Measurements from ENCODE around the gene ZFAND6.

ZFAND6 gene

DNA sequence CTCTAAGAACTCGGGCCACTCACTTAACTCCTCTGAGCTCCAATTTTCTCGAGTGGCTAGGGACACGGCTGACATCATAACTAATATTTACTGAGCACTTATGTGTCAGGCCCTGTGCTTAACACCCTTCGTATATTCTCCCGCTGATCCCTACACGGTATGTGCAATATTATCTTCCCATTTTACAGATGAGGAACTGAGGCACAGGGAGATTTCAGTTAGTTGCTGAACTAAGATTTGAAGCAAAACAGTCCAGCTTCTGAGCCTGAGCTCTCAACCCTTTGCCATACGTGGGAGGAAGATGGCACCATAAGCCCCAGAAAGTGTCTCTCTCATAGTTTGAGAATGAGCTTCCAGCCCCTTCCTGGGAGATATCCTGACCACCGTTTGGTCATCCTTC is 112.9 kb downstream of the ZFAND6 start:
- no peak for DNase-seq

DNA sequence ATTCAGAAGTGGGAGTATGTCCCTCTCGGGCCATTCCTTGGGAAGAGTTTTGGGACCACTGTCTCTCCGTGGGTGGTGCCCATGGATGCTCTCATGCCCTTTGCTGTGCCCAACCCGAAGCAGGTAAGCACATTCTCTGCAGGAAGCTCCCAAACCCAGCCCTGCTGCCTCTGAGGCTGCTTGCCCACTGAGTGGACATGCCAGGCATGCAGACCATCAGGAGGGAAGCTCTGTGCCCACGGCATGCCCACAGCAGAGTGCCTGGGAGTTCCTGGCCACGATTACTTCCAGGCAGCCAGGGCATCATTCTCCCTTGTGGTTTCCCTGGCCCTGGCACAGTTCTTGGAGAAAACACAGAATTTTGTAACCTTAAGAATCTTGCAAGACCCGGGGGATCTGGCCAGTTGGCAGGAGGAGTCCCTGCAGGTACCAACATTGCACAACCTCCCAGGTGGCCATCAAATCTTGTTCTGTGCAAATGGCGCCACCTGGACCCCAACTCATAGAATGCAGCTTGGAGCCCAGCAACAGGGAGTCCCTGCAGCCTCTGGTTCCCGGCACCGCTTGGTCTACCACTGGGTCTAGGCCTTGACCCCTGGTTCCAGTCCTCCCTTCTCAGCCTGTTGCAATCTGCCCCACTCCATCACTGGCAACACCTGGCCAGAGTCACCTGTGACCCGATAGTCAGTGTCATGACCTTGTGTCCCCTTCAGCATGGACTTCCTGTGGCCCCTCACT is 113.7 kb downstream of the ZFAND6 start:
- peak; percentile 37 to 58 (median 44) for DNase-seq

DNA sequence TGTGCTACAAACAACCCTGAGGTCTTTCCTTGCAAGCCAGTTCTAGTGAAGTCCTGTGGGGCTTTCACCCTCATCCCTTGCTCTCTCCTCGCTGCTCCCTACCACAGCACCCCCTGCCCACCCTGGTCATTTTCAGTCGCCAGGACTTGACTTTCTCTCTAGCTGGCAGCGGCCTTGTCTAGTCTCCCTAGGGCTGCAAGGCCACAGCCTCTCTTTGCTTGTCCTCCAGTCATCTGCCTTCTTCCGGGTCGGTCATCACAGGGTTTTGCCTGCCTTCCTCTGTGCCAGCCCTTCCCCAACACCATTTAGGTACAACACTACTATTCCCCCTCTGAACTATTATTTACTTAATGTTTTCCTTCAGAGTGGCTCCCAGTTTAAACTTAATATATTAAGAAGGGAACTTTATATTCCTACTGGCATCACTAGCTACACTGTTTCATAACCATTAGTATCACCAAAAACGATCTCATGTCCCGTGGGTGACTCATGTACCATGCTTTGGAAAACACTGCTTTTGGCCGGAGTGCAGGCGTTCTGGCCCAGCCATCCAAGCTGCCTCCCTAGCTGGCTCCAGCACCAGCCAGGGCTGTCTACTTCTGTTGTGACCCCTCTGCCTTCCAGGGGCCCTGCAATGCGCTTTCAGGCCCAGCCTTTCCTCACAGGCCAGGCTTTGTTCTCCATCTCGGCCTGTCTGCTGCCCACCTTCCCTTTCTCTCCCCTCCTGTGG is 114.7 kb downstream of the ZFAND6 start:
- no peak for DNase-seq

DNA sequence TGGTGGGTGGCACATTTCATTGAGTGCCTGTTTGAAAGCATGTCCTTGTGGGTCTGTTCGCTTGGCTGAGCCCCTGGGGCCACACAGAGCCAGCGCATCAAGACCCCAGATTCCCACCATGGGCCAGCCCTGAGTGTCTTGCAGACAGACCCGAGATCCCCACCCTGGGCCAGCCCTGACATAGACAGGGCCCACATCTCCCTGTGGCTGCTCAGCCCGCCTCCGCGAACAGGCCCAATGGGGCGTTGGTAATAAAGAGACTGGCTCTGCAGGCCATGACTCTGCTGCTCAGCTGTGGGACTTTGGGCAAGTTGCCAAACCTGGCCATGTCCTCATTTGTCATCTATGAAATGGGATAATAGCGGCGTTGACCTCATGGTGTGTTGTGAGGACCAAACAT is 116.0 kb downstream of the ZFAND6 start:
- no peak for DNase-seq

DNA sequence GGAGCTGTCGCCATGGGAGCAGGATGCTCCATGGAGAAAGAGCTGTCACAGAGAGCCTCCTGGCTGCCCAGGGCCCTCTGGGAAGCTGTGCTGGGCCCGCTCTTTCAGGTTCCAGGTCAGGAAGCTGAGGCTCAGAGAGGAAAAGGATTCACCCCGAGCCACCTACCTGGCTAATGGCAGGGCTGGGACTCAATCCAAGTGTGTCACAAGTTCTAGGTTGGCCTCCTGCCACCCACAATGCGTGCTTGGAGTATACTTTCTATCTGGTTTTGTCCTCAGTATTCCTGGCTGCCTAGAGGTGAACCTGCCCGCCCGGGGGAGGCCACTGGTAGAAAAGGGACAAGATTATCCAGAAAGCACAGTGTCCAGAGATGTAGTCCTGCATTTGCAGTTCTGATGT is 117.0 kb downstream of the ZFAND6 start:
- DNase-seq, result no peak

DNA sequence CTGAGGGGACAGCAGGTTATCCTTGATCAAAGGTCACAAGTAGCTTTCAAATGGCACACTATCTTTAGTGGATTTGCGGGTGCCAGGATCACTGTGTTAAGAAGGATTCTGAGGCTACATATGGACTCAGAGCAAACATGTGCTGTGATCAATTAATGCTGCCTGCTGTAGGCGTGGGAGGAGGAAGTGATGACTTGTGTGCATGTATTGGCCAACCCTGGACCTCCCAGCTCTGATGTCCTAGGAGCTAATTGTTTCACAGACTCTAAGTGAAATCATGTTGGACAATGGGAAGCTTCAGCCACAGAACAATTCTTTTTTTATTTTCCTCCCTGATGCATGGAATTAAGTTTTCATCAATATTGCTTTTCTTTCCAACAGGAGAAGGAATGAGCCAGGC is 117.7 kb downstream of the ZFAND6 start:
- DNase-seq, result no peak

DNA sequence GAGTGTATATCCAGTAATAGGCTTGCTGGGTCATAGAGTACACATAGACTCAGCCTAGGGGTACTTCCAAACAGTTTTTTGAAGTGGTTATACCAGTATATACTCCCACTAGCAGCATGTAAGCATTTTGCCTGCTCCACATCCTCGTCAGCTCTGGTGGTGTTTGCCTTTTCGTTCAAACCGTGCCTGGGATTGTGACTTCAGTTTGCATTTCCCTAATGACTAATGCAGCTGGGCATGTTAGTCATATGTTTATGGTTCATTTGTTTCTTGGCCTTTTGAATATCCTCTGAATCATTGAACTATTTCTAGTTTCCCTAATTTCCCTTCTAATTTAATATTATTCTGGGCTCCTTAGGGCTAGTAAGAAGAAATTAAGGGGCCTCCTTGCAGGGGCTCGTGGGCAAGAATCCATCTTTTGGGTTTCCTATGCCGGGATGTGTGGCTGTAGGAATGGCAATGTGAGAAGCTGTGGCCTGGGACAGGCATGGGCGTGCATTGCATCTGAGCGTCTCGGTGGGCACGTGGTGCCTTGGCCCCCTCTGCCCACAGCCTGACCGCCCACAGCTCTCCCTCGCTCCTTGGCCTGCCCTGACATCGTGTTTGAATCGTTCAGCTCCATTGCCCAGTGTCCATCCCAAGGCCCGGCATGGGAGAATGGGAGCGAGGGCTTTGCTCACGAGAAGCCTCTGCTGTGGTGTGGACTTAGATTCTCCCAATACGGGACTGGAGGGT is 119.7 kb downstream of the ZFAND6 start:
- no peak for DNase-seq

DNA sequence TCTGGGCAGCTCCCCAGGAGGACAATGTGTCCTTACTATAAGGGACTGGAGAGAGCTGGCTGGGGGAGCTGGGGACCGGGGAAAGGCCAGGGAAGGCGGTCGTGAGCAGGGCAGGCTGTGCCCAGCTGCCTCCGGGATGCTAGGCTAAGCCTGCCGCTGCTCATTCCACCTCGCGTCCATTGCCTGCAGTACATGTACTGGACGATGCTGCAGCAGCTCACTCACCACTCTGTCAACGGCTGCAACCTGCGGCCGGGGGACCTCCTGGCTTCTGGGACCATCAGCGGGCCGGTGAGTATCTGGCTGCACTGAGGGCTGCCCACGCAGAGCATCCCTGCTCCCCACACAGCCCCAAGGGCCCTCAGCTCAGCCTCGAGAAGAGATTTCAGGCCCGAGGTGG is 120.5 kb downstream of the ZFAND6 start:
- no peak for DNase-seq

DNA sequence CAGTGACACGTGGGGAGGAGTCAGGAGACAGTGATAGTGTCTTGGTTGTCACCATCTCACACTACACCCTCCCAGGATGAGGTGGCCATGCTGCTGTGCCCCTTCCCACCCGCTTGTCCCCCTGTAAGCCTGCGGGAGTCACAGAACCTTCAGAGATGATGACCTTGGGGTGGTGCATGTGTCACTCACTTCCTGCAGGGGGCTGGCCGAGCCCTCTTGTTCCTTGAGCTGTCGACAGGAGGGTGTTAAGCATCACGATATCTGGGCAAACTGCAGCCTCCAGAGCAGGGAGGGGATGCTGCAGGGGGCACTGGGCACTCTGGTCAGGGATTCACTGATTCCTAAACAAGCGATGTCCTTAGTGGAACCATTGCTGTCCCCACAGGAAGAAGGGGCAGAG is 121.0 kb downstream of the ZFAND6 start:
- no peak for DNase-seq

DNA sequence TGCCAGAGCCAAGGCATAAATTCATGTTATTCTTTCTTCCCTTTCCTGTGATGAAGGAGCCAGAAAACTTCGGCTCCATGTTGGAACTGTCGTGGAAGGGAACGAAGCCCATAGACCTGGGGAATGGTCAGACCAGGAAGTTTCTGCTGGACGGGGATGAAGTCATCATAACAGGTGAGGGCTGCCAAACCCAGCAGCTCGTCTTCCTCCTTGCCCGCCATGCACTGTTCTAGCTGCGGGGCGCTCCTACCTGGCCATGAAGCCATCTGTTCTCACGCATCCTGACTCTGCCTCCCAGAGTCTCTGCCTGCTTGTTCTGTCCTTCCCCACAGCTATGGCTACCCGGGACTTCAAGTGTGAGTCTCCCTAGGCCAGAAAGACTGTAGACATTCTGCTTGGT is 121.5 kb downstream of the ZFAND6 start:
- no peak for DNase-seq

DNA sequence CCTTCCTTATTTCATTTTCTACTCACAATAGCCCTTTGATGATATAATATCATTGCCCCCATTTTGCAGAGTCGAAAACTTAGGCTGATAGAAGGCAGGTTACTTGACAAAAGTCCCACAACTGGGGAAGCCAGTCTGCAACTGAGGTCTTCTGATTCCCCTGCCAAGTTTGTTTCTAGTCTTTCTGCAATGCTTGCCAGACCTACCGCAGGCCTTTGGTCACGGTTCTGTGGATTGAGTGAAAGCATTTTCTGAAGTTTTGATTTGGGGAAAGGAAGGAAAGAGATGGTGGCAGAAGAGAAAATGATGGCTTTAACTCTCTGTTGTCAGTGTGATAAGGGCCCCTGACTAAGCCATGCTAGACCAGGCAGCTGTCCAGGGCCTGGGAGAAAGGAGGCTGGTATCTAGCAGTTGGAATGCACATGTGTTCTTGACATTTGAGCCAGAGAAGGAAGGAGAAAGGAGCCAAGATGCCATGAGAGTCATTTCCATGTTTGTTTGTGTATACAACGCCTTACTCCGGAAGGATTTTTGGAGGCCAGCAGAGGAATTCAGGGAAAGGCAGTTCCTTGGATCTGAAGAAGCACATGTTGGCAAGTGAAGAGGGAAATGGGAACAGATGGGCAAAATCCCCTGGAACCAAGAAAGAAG is 123.3 kb downstream of the ZFAND6 start:
- DNase-seq, result no peak

DNA sequence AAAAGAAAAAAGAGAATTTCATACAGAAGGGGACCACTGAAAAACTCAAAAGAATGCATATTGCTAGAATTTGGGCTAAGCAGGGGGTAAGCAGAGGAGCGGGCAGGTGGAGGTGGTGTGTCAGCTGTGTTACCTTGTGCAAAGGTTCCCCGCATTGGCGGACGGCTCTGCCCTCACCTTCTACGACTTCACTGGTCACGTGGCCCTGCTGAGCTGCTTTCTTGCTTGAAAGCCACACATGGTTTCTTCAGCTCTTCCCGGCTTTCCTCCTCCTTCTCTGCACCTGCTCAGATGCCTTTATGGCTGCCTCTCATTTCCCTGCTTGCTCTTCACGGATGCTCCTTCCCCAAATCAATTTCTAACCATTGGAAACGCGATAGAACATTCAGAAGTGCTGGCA is 123.8 kb downstream of the ZFAND6 start:
- no peak for DNase-seq

DNA sequence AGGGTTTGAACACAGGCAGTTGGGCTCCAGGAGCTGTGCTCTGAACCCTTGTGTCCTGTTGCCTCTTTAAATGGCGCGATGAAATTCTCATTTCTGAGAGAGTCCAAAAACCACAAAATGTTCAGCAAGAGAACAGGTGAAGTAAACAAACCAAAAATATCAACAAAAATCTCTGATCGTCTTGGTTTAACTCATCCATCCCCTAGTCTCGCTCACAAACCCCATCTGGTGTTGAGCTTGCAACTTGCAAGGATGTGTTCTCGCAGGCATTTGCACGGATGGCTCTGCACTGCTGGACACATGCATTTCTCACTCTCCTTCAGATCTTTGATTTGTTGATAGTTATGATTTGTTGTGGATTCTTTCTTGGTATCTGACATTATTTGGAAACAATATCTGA is 124.4 kb downstream of the ZFAND6 start:
- DNase-seq, result no peak

DNA sequence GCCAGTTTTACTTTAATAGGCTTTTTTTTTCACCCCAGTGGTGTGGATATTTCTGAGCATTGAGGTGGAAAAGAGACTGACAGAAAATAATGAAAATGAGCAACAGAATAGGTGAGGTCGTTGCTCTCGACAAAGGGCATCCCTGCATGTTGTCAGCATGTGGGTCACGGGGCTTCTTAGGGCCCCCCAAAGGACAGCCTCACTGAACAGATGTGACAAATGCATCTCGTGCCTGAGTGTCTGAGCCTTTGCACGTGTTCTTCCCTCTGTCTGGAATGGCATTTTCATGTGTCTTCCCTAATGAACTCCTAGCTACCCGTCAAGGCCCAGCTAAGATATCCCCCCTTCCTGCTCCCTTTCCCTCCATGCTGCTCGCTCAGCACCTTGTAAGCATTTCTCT is 125.1 kb downstream of the ZFAND6 start:
- DNase-seq, result no peak

DNA sequence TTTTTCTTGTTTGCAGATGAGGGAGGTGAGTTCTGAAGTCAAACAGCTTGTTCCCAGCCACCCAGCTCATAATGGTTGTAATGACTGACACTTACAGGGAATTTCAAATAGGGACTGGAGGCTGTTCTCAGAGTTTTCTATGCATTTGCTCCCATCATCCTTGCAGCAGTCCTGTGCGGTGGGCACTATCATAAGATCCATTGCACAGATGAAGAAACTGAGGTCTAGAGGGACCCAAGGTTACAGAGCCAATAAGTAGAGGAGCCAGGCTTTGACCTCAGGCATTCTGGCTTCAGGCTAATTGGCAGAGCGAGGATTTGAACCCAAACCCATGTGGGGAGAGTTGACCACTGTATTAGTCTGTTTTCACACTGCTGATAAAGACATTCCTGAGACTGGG is 125.7 kb downstream of the ZFAND6 start:
- DNase-seq, result no peak

DNA sequence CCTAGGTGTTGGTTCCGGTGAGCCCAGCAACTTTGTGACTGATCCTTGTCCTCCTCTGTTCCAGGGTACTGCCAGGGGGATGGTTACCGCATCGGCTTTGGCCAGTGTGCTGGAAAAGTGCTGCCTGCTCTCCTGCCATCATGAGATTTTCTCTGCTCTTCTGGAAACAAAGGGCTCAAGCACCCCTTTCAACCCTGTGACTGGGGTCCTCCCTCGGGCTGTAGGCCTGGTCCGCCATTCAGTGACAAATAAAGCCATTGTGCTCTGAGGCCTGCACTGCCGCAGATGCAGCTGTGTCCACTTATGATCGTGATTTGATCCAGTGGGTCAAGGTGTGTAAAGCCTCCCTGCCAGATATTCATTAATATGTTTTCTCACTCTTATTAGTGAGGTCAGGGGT is 126.6 kb downstream of the ZFAND6 start:
- no peak for DNase-seq

DNA sequence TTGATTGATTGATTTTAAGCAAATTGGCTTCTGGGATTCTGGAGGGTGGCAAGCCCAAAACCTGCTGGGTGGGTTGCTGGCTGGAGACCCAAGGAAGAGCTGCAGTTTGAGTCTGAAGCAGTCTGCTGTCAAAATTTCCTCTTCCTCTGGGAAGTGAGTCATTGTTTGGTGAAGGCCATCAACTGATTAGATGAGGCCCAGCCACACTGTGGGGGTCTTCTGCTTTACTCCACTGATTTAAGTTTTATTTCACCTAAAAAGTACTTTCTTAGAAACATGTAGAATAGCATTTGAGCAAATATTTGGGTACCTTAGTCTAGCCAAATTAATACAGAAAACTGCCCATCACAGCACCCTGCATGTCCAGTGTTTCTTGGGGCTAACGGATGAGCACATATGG is 127.1 kb downstream of the ZFAND6 start:
- no peak for DNase-seq
